ENCODE measurements around the gene CACNB4. TPM values are rescaled to one million over a fixed set of nuclear protein-coding genes. Genes with fewer than 3 reads are reported as not detected.

CACNB4 gene
- total RNA-seq, 1 experiment from 2014 or later, result 2.0 TPM

DNA sequence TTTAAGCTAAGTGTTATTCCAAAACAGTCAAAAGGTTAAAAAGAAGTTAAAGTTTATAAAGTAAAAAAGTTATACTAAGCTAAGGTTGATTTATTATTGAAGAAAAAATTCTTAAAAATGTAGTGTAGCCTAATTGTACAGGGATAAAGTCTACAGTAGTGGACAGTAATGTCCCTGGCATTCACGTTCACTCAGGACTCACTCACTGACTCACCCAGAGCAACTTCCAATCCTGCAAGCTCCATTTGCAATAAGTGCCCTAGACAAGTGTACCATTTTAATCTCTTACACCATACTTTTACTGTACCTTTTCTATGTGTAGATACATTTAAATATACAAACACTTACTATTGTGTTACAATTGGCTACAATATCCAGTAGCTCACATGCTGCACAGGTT is 86.1 kb downstream of the CACNB4 start (continued):
- TF ChIP-seq, protein P1, sequence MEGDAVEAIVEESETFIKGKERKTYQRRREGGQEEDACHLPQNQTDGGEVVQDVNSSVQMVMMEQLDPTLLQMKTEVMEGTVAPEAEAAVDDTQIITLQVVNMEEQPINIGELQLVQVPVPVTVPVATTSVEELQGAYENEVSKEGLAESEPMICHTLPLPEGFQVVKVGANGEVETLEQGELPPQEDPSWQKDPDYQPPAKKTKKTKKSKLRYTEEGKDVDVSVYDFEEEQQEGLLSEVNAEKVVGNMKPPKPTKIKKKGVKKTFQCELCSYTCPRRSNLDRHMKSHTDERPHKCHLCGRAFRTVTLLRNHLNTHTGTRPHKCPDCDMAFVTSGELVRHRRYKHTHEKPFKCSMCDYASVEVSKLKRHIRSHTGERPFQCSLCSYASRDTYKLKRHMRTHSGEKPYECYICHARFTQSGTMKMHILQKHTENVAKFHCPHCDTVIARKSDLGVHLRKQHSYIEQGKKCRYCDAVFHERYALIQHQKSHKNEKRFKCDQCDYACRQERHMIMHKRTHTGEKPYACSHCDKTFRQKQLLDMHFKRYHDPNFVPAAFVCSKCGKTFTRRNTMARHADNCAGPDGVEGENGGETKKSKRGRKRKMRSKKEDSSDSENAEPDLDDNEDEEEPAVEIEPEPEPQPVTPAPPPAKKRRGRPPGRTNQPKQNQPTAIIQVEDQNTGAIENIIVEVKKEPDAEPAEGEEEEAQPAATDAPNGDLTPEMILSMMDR (IDR thresholded peaks at IDR 0.05 in 2 of 3, conservative IDR thresholded peaks at IDR 0.05 in 1 of 3; ENCODE audit: borderline replicate concordance in 1 of 3, insufficient read depth in 1 of 3, low read depth in 2 of 3, low read length in 2 of 3), result no peak
- no peak for TF ChIP-seq EZH2phosphoT487 (IDR thresholded peaks at IDR 0.05; ENCODE audit: borderline replicate concordance)
- TF ChIP-seq, protein P2, sequence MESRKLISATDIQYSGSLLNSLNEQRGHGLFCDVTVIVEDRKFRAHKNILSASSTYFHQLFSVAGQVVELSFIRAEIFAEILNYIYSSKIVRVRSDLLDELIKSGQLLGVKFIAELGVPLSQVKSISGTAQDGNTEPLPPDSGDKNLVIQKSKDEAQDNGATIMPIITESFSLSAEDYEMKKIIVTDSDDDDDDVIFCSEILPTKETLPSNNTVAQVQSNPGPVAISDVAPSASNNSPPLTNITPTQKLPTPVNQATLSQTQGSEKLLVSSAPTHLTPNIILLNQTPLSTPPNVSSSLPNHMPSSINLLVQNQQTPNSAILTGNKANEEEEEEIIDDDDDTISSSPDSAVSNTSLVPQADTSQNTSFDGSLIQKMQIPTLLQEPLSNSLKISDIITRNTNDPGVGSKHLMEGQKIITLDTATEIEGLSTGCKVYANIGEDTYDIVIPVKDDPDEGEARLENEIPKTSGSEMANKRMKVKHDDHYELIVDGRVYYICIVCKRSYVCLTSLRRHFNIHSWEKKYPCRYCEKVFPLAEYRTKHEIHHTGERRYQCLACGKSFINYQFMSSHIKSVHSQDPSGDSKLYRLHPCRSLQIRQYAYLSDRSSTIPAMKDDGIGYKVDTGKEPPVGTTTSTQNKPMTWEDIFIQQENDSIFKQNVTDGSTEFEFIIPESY (IDR thresholded peaks at IDR 0.05; ENCODE audit: extremely low read depth, insufficient replicate concordance, low read length), result no peak

DNA sequence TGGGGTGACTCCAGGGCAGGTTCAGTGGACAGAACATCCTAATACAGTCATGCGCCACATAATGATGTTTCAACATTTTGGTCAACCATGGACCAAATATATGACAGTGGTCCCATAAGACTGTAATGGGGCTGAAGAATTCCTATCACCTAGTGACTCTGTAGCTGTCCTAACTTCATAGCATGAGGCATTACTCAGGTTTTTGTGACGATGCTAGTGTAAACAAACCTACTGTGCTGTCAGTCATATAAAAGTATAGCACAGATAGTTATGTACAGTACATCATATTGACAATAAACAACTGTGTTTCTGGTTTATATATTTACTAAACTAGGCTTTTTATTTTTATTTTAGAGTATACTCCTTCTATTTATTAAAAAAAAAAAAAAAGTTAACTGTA is 87.1 kb downstream of the CACNB4 start:
- BruUV-seq (replicated peaks), result no TSS peak
- no peak for DNase-seq (ENCODE audit: low read depth, low spot score)
- RAD21 ChIA-PET (ENCODE audit: low non-redundant PET in 1 of 2, low total read pairs in 2 of 2, uncharacterized antibody in 2 of 2, unreplicated experiment in 2 of 2), result no interaction called here
- no peaks in the 10 kb centered on the region for H3K36me3 ChIP-seq (ENCODE audit: control insufficient read depth in 1 of 2, insufficient read depth in 2 of 2, low read length in 2 of 2)
- H4K20me1 ChIP-seq (ENCODE audit: insufficient read depth), result no peaks in the 10 kb centered on the region
- no peak for ATAC-seq
- H3K27ac ChIP-seq (ENCODE audit: low read depth, low read length), result no peak overlapping the region
- H3K9me3 ChIP-seq (ENCODE audit: control insufficient read depth in 1 of 2, insufficient read depth in 1 of 2, low read depth in 1 of 2, low read length in 2 of 2), result no peaks in the 10 kb centered on the region
- no peak overlapping the region for H3K4me2 ChIP-seq (ENCODE audit: low read length)
- CTCF ChIA-PET, result no interaction called here
- H3K4me3 ChIP-seq (replicated peaks in 1 of 2; ENCODE audit: low read depth in 1 of 2, low read length in 2 of 2), result no peak overlapping the region
- H3K27me3 ChIP-seq (ENCODE audit: insufficient read depth, low read length), result no peaks in the 10 kb centered on the region
- H3K9ac ChIP-seq (ENCODE audit: low read length), result no peak overlapping the region
- POLR2A ChIA-PET, result no interaction called here
- H2AFZ ChIP-seq (ENCODE audit: low read depth, low read length, poor library complexity, severe bottlenecking), result no peak overlapping the region
- no peak for TF ChIP-seq TCF7L2 (IDR thresholded peaks at IDR 0.05; ENCODE audit: borderline replicate concordance, extremely low read depth, insufficient read depth, insufficient read length)
- no peaks in the 10 kb centered on the region for H3K4me1 ChIP-seq (ENCODE audit: control insufficient read depth in 1 of 2, insufficient read depth in 2 of 2, low read length in 2 of 2)
- H3K9me2 ChIP-seq (ENCODE audit: insufficient read depth), result no peaks in the 10 kb centered on the region
- H3K79me2 ChIP-seq (ENCODE audit: insufficient read depth, low read length), result no peaks in the 10 kb centered on the region
- intact Hi-C loops (cut with micrococcal nuclease), result no loop called here

Measured in HCT116 (cell line).